ENCODE results near the gene ZNF839.

- TF ChIP-seq, protein P1, sequence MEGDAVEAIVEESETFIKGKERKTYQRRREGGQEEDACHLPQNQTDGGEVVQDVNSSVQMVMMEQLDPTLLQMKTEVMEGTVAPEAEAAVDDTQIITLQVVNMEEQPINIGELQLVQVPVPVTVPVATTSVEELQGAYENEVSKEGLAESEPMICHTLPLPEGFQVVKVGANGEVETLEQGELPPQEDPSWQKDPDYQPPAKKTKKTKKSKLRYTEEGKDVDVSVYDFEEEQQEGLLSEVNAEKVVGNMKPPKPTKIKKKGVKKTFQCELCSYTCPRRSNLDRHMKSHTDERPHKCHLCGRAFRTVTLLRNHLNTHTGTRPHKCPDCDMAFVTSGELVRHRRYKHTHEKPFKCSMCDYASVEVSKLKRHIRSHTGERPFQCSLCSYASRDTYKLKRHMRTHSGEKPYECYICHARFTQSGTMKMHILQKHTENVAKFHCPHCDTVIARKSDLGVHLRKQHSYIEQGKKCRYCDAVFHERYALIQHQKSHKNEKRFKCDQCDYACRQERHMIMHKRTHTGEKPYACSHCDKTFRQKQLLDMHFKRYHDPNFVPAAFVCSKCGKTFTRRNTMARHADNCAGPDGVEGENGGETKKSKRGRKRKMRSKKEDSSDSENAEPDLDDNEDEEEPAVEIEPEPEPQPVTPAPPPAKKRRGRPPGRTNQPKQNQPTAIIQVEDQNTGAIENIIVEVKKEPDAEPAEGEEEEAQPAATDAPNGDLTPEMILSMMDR (IDR thresholded peaks at IDR 0.05) = no peak
- no peak for TF ChIP-seq POLR2AphosphoS5 (IDR thresholded peaks at IDR 0.05)
Observed at GRCh38 chr14:102362084-102362483, 42.5 kb downstream of the ZNF839 start.
